GM13976 (cell line): ENCODE data around the gene OSM.

ENCODE experiments used
- DNase-seq: peaks from one replicate; pipeline ENCODE4 v3.0.0; 2012; ENCODE audit warnings: low spot score
- CTCF ChIP-seq: IDR thresholded peaks from 2 replicates; pipeline ENCODE4 v1.5.1; 2012; ENCODE audit warnings: borderline replicate concordance, mild to moderate bottlenecking; ENCODE audit not compliant: insufficient read depth; ENCODE audit errors: extremely low read depth, missing control alignments, control extremely low read depth
- in situ Hi-C: fragments of 300-500 bp; cut with MboI; formaldehyde crosslinking; loops from one replicate; pipeline ENCODE4 v1.12.0; 2022; ENCODE audit warnings: low sequenced_read_pairs, mixed read lengths, inconsistent platforms; ENCODE audit not compliant: unreplicated experiment

Gene OSM

GRCh38 chr22:30285846-30286200 is 19.2 kb upstream of the OSM start:
- TF ChIP-seq CTCF, result no peak
- no peak for DNase-seq
- in situ Hi-C loops, result loop anchor here (5.0 kb wide), 1 partner anchor 106 kb away; no protein-coding TSS in a partner anchor

GRCh38 chr22:30285176-30285845 is 18.7 kb upstream of the OSM start:
- in situ Hi-C loops, result loop anchor here (5.0 kb wide), 1 partner anchor 107 kb away; no protein-coding TSS in a partner anchor
- no peak for DNase-seq
- TF ChIP-seq CTCF, result no peak

DNA sequence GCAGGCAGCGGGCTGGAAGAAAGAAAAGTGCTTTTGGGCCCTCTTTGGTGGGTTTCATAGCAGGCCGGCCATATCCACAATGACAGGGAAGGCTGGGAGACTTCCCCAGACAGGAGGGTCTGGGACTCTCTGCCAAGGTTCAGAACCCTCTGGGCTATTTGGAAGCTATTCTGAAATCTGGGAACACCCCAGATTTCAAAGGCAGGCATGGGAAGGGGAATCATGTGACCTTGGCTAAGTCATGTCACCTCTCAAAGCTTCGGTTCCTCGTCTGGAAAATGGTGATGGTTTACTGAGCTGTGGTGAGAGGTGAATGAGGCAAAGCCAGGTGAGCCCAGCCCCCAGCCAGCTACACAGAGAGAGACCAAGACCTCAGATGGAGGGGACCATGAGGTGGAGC is 18.0 kb upstream of the OSM start:
- no peak for TF ChIP-seq CTCF
- in situ Hi-C loops, result loop anchor here (5.0 kb wide), 1 partner anchor 108 kb away; no protein-coding TSS in a partner anchor
- no peak for DNase-seq

DNA sequence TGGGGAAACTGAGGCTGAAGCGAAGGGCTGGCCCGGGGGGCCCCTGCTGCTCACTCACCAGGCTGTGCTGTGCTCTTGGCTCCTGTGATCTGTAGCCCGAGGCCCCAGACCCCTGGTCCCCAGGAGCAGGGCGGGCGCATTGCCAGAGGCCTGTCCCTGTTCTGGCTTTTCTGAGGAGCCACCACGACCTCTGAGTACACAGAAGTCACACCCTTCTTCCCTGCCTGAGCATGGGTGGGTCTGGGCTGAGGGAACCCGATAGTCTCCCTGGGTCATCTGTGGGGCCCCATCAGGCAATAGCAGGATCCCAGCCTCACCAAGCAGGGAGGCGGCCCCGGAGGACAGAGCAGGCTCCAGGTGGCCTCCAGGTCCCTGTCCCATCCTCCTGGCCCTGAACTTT is 17.5 kb upstream of the OSM start:
- TF ChIP-seq CTCF, result no peak
- DNase-seq, result no peak
- in situ Hi-C loops, result no loop called here

- no peak for TF ChIP-seq CTCF
- no peak for DNase-seq
- in situ Hi-C loops, result no loop called here
These were observed 16.7 kb upstream of the OSM start for GRCh38 chr22:30283342-30283741.

DNA sequence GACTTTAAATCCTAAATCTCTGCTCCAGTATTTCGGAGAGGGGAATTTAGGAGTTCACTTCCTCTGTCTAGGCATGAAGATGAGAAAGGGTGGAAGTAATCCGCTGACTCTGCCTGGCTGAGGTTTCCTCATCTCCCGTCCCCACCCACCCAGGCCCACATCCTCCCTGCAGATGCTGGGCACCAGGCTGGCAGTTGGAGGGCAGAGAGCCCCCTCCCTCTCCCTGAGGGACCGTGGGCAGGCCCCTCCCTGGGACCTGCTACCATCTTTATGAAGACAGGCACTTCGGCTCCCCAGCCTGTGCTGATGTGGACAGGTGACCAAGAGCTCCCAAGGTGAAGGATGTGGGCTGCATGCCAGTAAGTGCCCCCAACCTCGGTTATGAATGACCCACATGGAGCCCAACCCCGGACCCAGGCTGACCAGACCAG is 16.0 kb upstream of the OSM start:
- in situ Hi-C loops, result no loop called here
- DNase-seq, result no peak
- TF ChIP-seq CTCF, result no peak

GRCh38 chr22:30280505-30280904 is 13.9 kb upstream of the OSM start:
- DNase-seq, result no peak
- in situ Hi-C loops, result no loop called here
- no peak for TF ChIP-seq CTCF
